Karpas-422 (cell line): Measurements from ENCODE around the gene CYP4V2. TPM values are rescaled to one million over a fixed set of nuclear protein-coding genes. Genes with fewer than 3 reads are reported as not detected.

Source experiments
- DNase-seq: peaks from one replicate; pipeline ENCODE4 v3.0.0-alpha.2; 2015
- H2AFZ ChIP-seq: fragments of 200-600 bp; sonication (generic); 2 replicates; pipeline ENCODE4 v1.6.1; 2014; ENCODE audit warnings: antibody characterized with exemption, low read length, mixed read lengths
- H3K27ac ChIP-seq: fragments of 200-600 bp; sonication (generic); 2 replicates; pipeline ENCODE4 v1.5.1; 2014; ENCODE audit warnings: mild to moderate bottlenecking, low read length, moderate library complexity
- H3K27me3 ChIP-seq: fragments of 200-600 bp; sonication (generic); 2 replicates; pipeline ENCODE4 v1.6.1; 2014; ENCODE audit warnings: low read length, mixed read lengths
- H3K36me3 ChIP-seq: fragments of 200-600 bp; sonication (generic); 2 replicates; pipeline ENCODE4 v1.6.1; 2014; ENCODE audit warnings: low read length, mixed read lengths; ENCODE audit not compliant: insufficient read depth
- H3K4me1 ChIP-seq: fragments of 200-600 bp; sonication (generic); 2 replicates; pipeline ENCODE4 v1.6.1; 2014; ENCODE audit warnings: mild to moderate bottlenecking, low read length, mixed read lengths
- H3K4me2 ChIP-seq: fragments of 200-600 bp; sonication (generic); 2 replicates; pipeline ENCODE4 v1.6.1; 2014; ENCODE audit warnings: low read length, low read depth, mild to moderate bottlenecking; ENCODE audit not compliant: poor library complexity, severe bottlenecking
- H3K4me3 ChIP-seq: fragments of 200-600 bp; sonication (generic); 2 replicates; pipeline ENCODE4 v1.5.1; 2014; ENCODE audit warnings: mild to moderate bottlenecking, antibody characterized with exemption, low read length, mixed read lengths
- H3K79me2 ChIP-seq: fragments of 200-600 bp; sonication (generic); 2 replicates; pipeline ENCODE4 v1.6.1; 2014; ENCODE audit warnings: mild to moderate bottlenecking, low read length, mixed read lengths
- H3K9ac ChIP-seq: fragments of 200-600 bp; sonication (generic); 2 replicates; pipeline ENCODE4 v1.6.0; 2014; ENCODE audit warnings: low read length
- H3K9me2 ChIP-seq: fragments of 200-600 bp; sonication (generic), shearing (Covaris generic); replicated peaks from 2 replicates; pipeline ENCODE4 v1.6.0; 2014; ENCODE audit warnings: mild to moderate bottlenecking, low read length, moderate library complexity; ENCODE audit not compliant: insufficient read depth
- H3K9me3 ChIP-seq: fragments of 300-700, 200-600 bp; sonication (generic); 2 replicates; pipeline ENCODE4 v1.6.1; 2014; ENCODE audit warnings: low read length, mixed read lengths
- H4K20me1 ChIP-seq: fragments of 200-600 bp; sonication (generic); 2 replicates; pipeline ENCODE4 v1.6.1; 2014; ENCODE audit warnings: mild to moderate bottlenecking, antibody characterized with exemption, low read length, low read depth; ENCODE audit not compliant: insufficient read depth
- total RNA-seq: library from RNA; depleted of rRNA; stranded (reverse); fragments of >200 nt; shearing (Covaris generic); gene quantifications from 2 replicates; pipeline ENCODE4 v1.2.3, GENCODE V29; 2014; ENCODE audit warnings: low replicate concordance

Gene CYP4V2
- total RNA-seq, 1 experiment from 2014 or later: 61.3 TPM

DNA sequence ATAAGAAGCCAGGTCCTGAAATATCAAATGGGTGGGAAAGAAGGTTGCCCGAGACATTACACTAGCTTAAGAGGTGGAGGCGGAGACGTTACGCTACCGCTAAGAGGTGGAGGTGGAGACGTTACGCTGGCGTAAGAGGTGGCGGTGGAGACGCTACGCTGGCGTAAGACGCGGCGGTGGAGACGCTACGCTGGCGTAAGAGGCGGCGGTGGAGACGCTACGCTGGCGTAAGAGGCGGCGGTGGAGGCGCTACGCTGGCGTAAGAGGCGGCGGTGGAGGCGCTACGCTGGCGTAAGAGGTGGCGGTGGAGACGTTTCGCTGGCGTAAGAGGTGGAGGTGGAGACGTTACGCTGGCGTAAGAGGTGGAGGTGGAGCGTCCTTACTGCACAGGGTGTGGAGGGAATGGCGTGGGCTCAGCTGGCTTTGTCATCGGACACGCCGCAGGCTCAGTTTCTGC, 12.8 kb downstream of the CYP4V2 start:
- H3K4me1 ChIP-seq: peaks cover 42% of the 10 kb centered on the region
- H3K27me3 ChIP-seq: no peaks in the 10 kb centered on the region
- peak overlapping the region; percentile 89 for H3K4me2 ChIP-seq
- H3K79me2 ChIP-seq: 0 out of 2 replicates have a peak, but pooled peaks cover 4% of the 10 kb centered on the region
- peaks cover 13% of the 10 kb centered on the region for H3K36me3 ChIP-seq
- peak overlapping the region; percentile 91 for H3K27ac ChIP-seq
- no peaks in the 10 kb centered on the region for H3K9me3 ChIP-seq
- peak overlapping the region; percentile 71 for H3K4me3 ChIP-seq
- H4K20me1 ChIP-seq: no peaks in the 10 kb centered on the region
- no peaks in the 10 kb centered on the region for H3K9me2 ChIP-seq
- H3K9ac ChIP-seq: peak overlapping the region; percentile 76
- DNase-seq: peak; percentile 90
- 0 out of 2 replicates have a peak overlapping the region, but pooled peaks have one; percentile 21 for H2AFZ ChIP-seq

DNA sequence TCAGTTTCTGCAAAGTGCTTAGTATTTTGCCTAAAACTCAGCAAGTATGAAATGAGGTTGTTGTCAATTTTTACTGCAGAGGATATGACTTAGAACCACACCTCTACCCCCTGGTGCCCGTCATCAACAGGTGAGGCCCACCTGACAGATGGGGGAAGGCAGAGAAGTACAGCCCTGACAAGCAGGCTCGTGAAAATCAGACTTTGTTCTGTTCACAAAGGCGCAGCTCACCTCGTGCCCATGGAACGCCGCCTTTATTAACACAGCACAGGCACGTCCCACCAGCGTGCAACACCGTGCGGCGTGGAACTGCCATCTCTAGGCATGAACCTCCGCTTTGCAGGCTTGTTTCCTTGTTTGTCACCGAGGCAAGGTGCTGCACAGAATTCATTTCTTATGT, 13.3 kb downstream of the CYP4V2 start:
- Histone ChIP-seq H3K9ac (peak overlapping the region; percentile 76), H3K27ac (peak overlapping the region; percentile 74), H3K4me2 (peak overlapping the region; percentile 89), H3K4me1 (peaks cover 42% of the 10 kb centered on the region), H2AFZ (0 out of 2 replicates have a peak overlapping the region, but pooled peaks have one; percentile 21), H4K20me1 (no peaks in the 10 kb centered on the region), H3K27me3 (no peaks in the 10 kb centered on the region), H3K79me2 (0 out of 2 replicates have a peak, but pooled peaks cover 4% of the 10 kb centered on the region), H3K36me3 (peaks cover 17% of the 10 kb centered on the region), H3K9me3 (no peaks in the 10 kb centered on the region), H3K9me2 (no peaks in the 10 kb centered on the region), H3K4me3 (peak overlapping the region; percentile 71)
- DNase-seq: no peak

DNA sequence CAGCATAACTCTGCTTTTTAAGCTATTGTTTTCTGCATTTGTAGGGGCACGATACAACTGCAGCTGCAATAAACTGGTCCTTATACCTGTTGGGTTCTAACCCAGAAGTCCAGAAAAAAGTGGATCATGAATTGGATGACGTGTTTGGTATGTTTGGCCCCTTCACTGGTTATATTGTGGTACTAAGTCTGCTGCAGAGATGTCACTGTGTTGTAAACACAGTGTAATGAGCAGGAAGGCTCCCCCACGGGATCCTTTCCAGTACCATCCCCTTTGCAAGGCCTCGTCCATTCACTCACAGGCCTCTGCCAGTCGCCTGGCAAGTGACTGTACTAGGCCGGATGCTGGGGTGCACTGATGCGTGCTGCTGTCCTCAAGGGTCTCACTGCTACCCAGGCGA, 13.8 kb downstream of the CYP4V2 start:
- H3K9me2 ChIP-seq: no peaks in the 10 kb centered on the region
- no peaks in the 10 kb centered on the region for H3K27me3 ChIP-seq
- peak overlapping the region; percentile 76 for H3K9ac ChIP-seq
- no peaks in the 10 kb centered on the region for H3K9me3 ChIP-seq
- 0 out of 2 replicates have a peak overlapping the region, but pooled peaks have one; percentile 74 for H3K27ac ChIP-seq
- no peak overlapping the region for H2AFZ ChIP-seq
- H3K4me2 ChIP-seq: peak overlapping the region; percentile 89
- H3K79me2 ChIP-seq: 0 out of 2 replicates have a peak, but pooled peaks cover 4% of the 10 kb centered on the region
- peak overlapping the region; percentile 71; the same call in 1 of the 2 replicates for H3K4me3 ChIP-seq
- peaks cover 41% of the 10 kb centered on the region for H3K4me1 ChIP-seq
- no peak for DNase-seq
- H3K36me3 ChIP-seq: peaks cover 22% of the 10 kb centered on the region
- H4K20me1 ChIP-seq: no peaks in the 10 kb centered on the region

DNA sequence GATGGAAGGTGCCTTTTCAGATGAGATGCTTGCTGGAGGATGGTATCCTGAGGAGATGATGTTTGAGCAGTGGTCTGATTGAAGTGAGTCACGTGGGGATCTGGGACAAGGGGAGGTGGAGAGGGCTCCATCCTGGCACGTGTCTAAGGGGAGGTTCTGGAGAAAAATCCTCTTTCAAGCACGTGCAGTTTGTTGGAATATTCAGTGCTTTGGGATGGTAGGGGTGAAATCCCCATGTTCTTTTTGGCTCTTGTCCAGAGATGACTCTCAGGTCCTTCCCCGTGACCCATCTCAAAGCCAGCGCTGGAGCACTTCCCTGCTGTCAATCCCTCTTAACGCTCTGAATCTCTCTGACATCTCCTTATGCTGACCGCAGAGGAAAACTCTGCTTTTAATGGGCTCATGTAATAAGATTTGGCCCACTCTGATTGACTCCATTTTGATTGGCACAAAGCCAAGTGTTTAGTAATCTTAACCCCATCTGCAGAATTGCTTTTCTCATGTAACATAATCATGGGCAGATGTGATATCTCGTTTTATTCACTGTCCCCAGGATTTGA, 25.2 kb downstream of the CYP4V2 start:
- DNase-seq: no peak
- Histone ChIP-seq H4K20me1 (no peaks in the 10 kb centered on the region), H2AFZ (no peak overlapping the region), H3K27ac (no peak overlapping the region), H3K9me3 (no peaks in the 10 kb centered on the region), H3K4me3 (no peak overlapping the region), H3K27me3 (no peaks in the 10 kb centered on the region), H3K9me2 (no peaks in the 10 kb centered on the region), H3K4me1 (no peaks in the 10 kb centered on the region), H3K4me2 (no peak overlapping the region), H3K79me2 (no peaks in the 10 kb centered on the region), H3K9ac (no peak overlapping the region), H3K36me3 (peaks cover 3% of the 10 kb centered on the region; the same call in 1 of the 2 replicates)

DNA sequence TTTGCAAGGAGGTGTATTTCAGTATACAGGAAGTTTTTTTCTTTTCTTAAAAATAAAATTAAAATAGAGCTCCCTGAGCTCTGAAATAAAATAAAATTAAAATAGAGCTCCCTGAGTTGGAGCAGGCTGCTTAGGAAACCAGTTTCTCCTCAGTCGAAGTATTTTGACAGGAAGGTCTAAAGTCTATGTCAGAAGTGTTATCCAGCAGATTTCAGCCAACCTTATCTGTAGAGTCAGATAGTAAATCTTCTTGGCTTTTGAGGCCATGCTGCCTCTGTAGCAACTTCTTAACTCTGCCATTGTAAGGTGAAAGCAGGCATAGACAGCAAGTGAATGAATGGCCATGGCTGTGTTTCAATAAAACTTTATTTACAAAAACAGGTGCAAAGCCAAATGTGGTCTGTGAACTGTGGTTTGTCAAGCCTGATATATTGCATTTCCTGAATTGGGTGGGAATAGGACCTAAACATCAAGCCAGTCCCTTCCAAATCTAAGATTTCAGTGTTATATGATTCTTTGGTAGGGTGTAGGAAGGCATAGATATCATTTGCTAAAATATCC, 26.4 kb downstream of the CYP4V2 start:
- H3K4me2 ChIP-seq: no peak overlapping the region
- no peaks in the 10 kb centered on the region for H3K9me3 ChIP-seq
- H3K4me3 ChIP-seq: no peak overlapping the region
- no peaks in the 10 kb centered on the region for H3K27me3 ChIP-seq
- no peaks in the 10 kb centered on the region for H3K4me1 ChIP-seq
- H3K9ac ChIP-seq: no peak overlapping the region
- H3K27ac ChIP-seq: no peak overlapping the region
- DNase-seq: no peak
- H3K9me2 ChIP-seq: no peaks in the 10 kb centered on the region
- H3K79me2 ChIP-seq: no peaks in the 10 kb centered on the region
- H2AFZ ChIP-seq: no peak overlapping the region
- no peaks in the 10 kb centered on the region for H3K36me3 ChIP-seq
- H4K20me1 ChIP-seq: no peaks in the 10 kb centered on the region

DNA sequence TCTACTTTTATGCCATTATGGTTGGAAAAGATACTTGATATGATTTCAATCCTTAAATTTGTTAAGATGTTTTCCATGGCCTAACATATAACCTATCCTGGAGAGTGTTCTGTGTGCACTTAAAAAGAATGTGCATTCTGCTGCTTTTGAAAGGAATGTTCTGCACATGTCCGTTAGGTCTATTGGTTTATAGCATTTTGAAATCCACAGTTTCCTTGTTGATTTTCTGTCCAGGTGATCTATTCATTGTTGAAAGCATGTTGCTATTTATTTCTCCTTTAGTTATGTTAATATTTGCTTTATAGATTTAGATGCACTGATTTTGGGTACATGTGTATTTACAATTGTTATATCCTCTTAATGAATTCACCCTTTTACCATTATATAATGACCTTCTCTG, 30.3 kb downstream of the CYP4V2 start:
- 0 out of 2 replicates have a peak, but pooled peaks cover 3% of the 10 kb centered on the region for H3K9me3 ChIP-seq

DNA sequence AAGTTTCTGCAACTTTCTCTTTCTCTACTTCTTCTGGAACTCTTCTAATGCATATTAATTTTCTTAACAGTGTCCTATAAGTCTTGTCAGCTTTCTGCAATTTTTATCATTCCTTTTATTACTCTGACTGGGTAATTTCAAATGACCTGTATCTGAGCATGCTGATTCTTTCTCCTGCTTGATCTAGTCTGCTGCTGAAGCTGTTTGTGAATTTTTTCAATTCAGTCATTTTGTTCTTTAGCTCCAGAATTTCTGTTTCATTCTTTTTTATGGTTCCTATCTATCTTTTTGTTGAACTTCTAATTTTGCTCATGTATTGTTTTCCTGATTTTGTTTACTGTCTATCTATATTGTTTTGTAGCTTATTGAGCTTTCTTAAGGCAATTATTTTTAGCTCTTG, 34.5 kb downstream of the CYP4V2 start:
- Histone ChIP-seq H4K20me1 (no peaks in the 10 kb centered on the region), H3K4me2 (no peak overlapping the region), H3K9me2 (no peaks in the 10 kb centered on the region), H3K27ac (no peak overlapping the region), H3K9me3 (0 out of 2 replicates have a peak, but pooled peaks cover 3% of the 10 kb centered on the region), H3K79me2 (no peaks in the 10 kb centered on the region), H3K27me3 (no peaks in the 10 kb centered on the region), H2AFZ (no peak overlapping the region), H3K4me3 (no peak overlapping the region), H3K4me1 (no peaks in the 10 kb centered on the region), H3K36me3 (peaks cover 6% of the 10 kb centered on the region), H3K9ac (no peak overlapping the region)
- DNase-seq: no peak

More for the DNA sequence above, 30.3 kb downstream of the CYP4V2 start:
- Histone ChIP-seq H4K20me1 (no peaks in the 10 kb centered on the region), H3K27ac (no peak overlapping the region), H2AFZ (no peak overlapping the region), H3K4me3 (no peak overlapping the region), H3K4me1 (no peaks in the 10 kb centered on the region), H3K4me2 (no peak overlapping the region), H3K36me3 (peaks cover 4% of the 10 kb centered on the region), H3K9ac (no peak overlapping the region), H3K27me3 (no peaks in the 10 kb centered on the region), H3K79me2 (no peaks in the 10 kb centered on the region), H3K9me2 (no peaks in the 10 kb centered on the region)
- DNase-seq: no peak

DNA sequence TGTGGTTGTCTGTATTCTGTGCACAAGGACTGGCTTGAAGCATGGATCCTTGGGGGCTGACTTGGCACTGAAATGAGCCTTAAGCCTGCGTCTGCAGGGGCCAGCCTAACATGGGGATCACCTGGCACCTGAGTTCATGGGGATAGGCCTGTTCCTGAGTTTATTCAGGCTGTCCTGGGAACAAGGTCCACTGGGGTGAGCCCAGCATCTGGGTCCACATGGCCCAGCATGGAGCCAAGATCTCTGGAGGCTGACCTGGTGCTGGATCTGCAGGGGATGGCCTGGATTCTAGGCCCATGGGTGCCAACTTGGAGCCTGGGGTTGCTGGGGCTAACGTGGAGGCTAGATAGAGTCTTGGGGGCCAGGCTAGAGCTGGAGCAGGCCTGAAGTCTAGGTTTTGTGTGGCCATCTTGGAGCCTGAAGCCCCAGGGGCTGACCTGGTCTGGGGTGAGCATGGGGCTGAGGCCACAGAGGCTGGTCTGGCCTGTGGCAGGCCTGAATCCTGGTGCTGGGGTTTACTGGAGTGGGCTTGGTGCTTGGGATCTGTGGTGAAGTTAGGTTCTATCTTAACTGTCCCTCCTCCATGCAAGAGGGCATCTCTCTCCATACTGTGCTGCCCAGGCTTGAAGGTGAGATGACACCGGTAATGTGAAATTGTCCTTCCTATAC, 35.3 kb downstream of the CYP4V2 start:
- no peaks in the 10 kb centered on the region for H4K20me1 ChIP-seq
- peaks cover 6% of the 10 kb centered on the region for H3K36me3 ChIP-seq
- H3K9me3 ChIP-seq: 0 out of 2 replicates have a peak, but pooled peaks cover 3% of the 10 kb centered on the region
- no peak overlapping the region for H3K27ac ChIP-seq
- H3K9ac ChIP-seq: no peak overlapping the region
- H3K79me2 ChIP-seq: no peaks in the 10 kb centered on the region
- no peak for DNase-seq
- no peak overlapping the region for H2AFZ ChIP-seq
- H3K9me2 ChIP-seq: no peaks in the 10 kb centered on the region
- no peaks in the 10 kb centered on the region for H3K4me1 ChIP-seq
- no peak overlapping the region for H3K4me2 ChIP-seq
- no peaks in the 10 kb centered on the region for H3K27me3 ChIP-seq
- H3K4me3 ChIP-seq: no peak overlapping the region
